Heart right ventricle (tissue), 16 donors: ENCODE data around the gene FAM204A. TPM values are rescaled to one million over a fixed set of nuclear protein-coding genes. Genes with fewer than 3 reads are reported as not detected.

Source experiments
- ATAC-seq, 8 donors: fragments of 200-7000 bp; cut with Tn5 transposase; one replicate each; pipeline ENCODE4 v1.9.1; 2020; ENCODE audit warnings: mild to moderate bottlenecking in 8 of 8, moderate library complexity in 8 of 8, moderate number of reproducible peaks in 1 of 8
- DNase-seq, 2 donors: peaks; one replicate each; pipeline ENCODE4 v3.0.0-alpha.2; 2020
- H3K27ac ChIP-seq, 10 donors: fragments of 200-600 bp; sonication (generic) in 2 of 10; one replicate each; pipeline versions ENCODE4 v1.5.0 to v1.8.0; 2020 to 2022; ENCODE audit warnings: mild to moderate bottlenecking in 3 of 10
- H3K27me3 ChIP-seq, 7 donors: fragments of 200-600 bp; one replicate each; pipeline ENCODE4 v1.8.0; 2021 to 2022; ENCODE audit warnings: mild to moderate bottlenecking in 2 of 7
- H3K36me3 ChIP-seq, 9 donors: fragments of 200-600 bp; sonication (generic) in 1 of 9; one replicate each; pipeline versions ENCODE4 v1.5.0 to v1.8.0; 2020 to 2022; ENCODE audit warnings: mild to moderate bottlenecking in 2 of 9
- H3K4me1 ChIP-seq, 9 donors: fragments of 200-600 bp; sonication (generic) in 1 of 9; one replicate each; pipeline versions ENCODE4 v1.5.0 to v1.8.0; 2020 to 2022; ENCODE audit warnings: mild to moderate bottlenecking in 4 of 9
- H3K4me3 ChIP-seq, 10 donors: fragments of 200-600 bp; sonication (generic) in 2 of 10; one replicate each; pipeline versions ENCODE4 v1.5.0 to v1.8.0; 2020 to 2022; ENCODE audit warnings: mild to moderate bottlenecking in 7 of 10, moderate library complexity in 2 of 10
- H3K9me3 ChIP-seq, 11 donors: fragments of 200-600 bp in 10 of 11; sonication (generic) in 2 of 11; one replicate each; pipeline versions ENCODE4 v1.5.0 to v1.8.0; 2013 to 2022; ENCODE audit warnings: mild to moderate bottlenecking in 2 of 11, control low read depth in 1 of 11, moderate library complexity in 1 of 11
- CTCF ChIP-seq, 9 donors: fragments of 200-600 bp; sonication (generic) in 2 of 9; IDR thresholded peaks; one replicate each; pipeline versions ENCODE4 v1.5.0 to v1.8.0; 2021 to 2022; ENCODE audit warnings: antibody characterized with exemption in 9 of 9, mild to moderate bottlenecking in 5 of 9, moderate library complexity in 1 of 9
- WGBS, 2 donors: extraction: QIAGEN DNeasy Blood & Tissue Kit; methylation state at CpG; one replicate each; pipeline ENCODE4 v1.1.7; 2013; ENCODE audit warnings: inconsistent platforms in 1 of 2; 5-methylcytosine and 5-hydroxymethylcytosine counted together
- intact Hi-C, 10 donors: fragments of 100-400 bp; cut with DNase I; formaldehyde crosslinking; loops; one replicate each; pipeline versions ENCODE4 v1.11.1 to v1.14.2; 2022
- polyA plus RNA-seq, 2 donors: library from polyadenylated mRNA; stranded (reverse); fragments of 200-250 nt; gene quantifications; one replicate each; pipeline ENCODE4 v1.2.3, GENCODE V29; 2013
- total RNA-seq, 10 donors: library from RNA; stranded (reverse); fragmentation: NEBNext Ultra II Directional in 3 of 10; extraction: Animal tissue kit (Norgen Biotek cat#: 25700) in 3 of 10; gene quantifications; one replicate each; pipeline versions ENCODE4 v1.2.1 to v1.2.4, GENCODE V29; 2021 to 2023
- donor health status: Arrhythmogenic right ventricular cardiomyopathy.
- donor health status: ischemic (EF 13 %, LVEDD 7.1; RV severe dilation, severe dysfunction).
- donor health status: healthy with polysubstance abuse.
- donor health status: DM: no; HTN: yes; CAD: no.
- donor health status: DM: no; HTN: no; CAD: no.
- donor health status: ischemic (EF 25% LVEDD 6.9; RV normal size, moderate dysfunction).
- donor health status: ischemic (EF 25% LVEDD 5.7; RV mildly dilated, moderate dysfunction).
- donor health status: healthy.
- donor health status: DM: yes; HTN: yes; CAD: no.
- donor health status: Ischemic cardiomyopathy.
- donor health status: ischemic (EF 35%, LVEDD 5.7; RV mildly dilated, moderate dysfunction).
- donor health status: nonischemic (EF 11% LVEDD 7.7; RV severe dilation, severe dysfunction).
- donor health status: DM: yes; HTN: yes; CAD: no.
- donor health status: PGD.
- donor health status: ischemic (EF 29% LVEDD 5.4; RV normal size, mild dysfunction).
- donor health status: nonischemic (EF 23%, LVEDD 6.1; RV moderate dilation, normal function).

FAM204A gene
- total and polyA plus RNA-seq, 12 donors = 29.0 to 77.7 (median 62.9) TPM

GRCh38 chr10:118259288-118259906 lies 82.7 kb downstream of the FAM204A start:
- no peaks in the 10 kb centered on the region for H3K36me3 ChIP-seq
- H3K4me3 ChIP-seq = no peak overlapping the region
- H3K27ac ChIP-seq = no peak overlapping the region
- TF ChIP-seq CTCF (IDR thresholded peaks at IDR 0.05) = peak in 8 of 9 donors; percentile 15 to 53 (median 46)
- 22% methylated on average over 4 of the region's 4 CpGs for WGBS, 2 donors
- DNase-seq = no peak
- intact Hi-C loops = no loop called here
- no peaks in the 10 kb centered on the region for H3K4me1 ChIP-seq
- no peaks in the 10 kb centered on the region for H3K9me3 ChIP-seq
- peaks cover 0 to 83% (median 64%) of the 10 kb centered on the region in 7 donors for H3K27me3 ChIP-seq
- no peak for ATAC-seq

GRCh38 chr10:118258285-118258684 lies 83.8 kb downstream of the FAM204A start:
- WGBS, 2 donors = 36 to 42% methylated on average over 3 of the region's 3 CpGs
- H3K9me3 ChIP-seq = no peaks in the 10 kb centered on the region
- no peak overlapping the region for H3K27ac ChIP-seq
- ATAC-seq (no peak), DNase-seq (no peak)
- peaks cover 0 to 84% (median 62%) of the 10 kb centered on the region in 7 donors for H3K27me3 ChIP-seq
- H3K4me3 ChIP-seq = no peak overlapping the region
- no peaks in the 10 kb centered on the region for H3K36me3 ChIP-seq
- TF ChIP-seq CTCF (IDR thresholded peaks at IDR 0.05) = no peak
- no peaks in the 10 kb centered on the region for H3K4me1 ChIP-seq
- intact Hi-C loops = no loop called here

- H3K36me3 ChIP-seq = no peaks in the 10 kb centered on the region
- no peak overlapping the region for H3K27ac ChIP-seq
- H3K9me3 ChIP-seq = no peaks in the 10 kb centered on the region
- peaks cover 0 to 84% (median 63%) of the 10 kb centered on the region in 7 donors for H3K27me3 ChIP-seq
- 35 to 42% methylated on average over 7 of the region's 7 CpGs for WGBS, 2 donors
- TF ChIP-seq CTCF (IDR thresholded peaks at IDR 0.05) = no peak
- DNase-seq (no peak), ATAC-seq (no peak)
- no peak overlapping the region for H3K4me3 ChIP-seq
- H3K4me1 ChIP-seq = no peaks in the 10 kb centered on the region
- intact Hi-C loops = no loop called here
Measured at GRCh38 chr10:118256825-118257570, 85.1 kb downstream of the FAM204A start.

- Histone ChIP-seq H3K27me3 (peaks cover 0 to 86% (median 69%) of the 10 kb centered on the region in 7 donors), H3K4me3 (no peak overlapping the region), H3K4me1 (no peaks in the 10 kb centered on the region), H3K36me3 (no peaks in the 10 kb centered on the region), H3K27ac (no peak overlapping the region), H3K9me3 (no peaks in the 10 kb centered on the region)
- 67 to 73% methylated on average over 5 of the region's 5 CpGs for WGBS, 2 donors
- no peak for DNase-seq
- no peak for ATAC-seq
- intact Hi-C loops = no loop called here
- no peak for TF ChIP-seq CTCF (IDR thresholded peaks at IDR 0.05)
Measured at GRCh38 chr10:118256209-118256608, 85.9 kb downstream of the FAM204A start.
